NCI-H226 (cell line): Measurements from ENCODE around the gene KANK3.
A peak's percentile ranks its signal among the peaks of the same experiment; 100 is the strongest.
"Not testable (repeated sequence)": the region's sequence is repeated elsewhere in the genome, so short reads cannot be mapped to it uniquely, and the experiment has no call there.

ENCODE experiments used
- DNase-seq: peaks from one replicate; pipeline ENCODE4 v3.0.0-alpha.2; 2015

KANK3 gene

DNA sequence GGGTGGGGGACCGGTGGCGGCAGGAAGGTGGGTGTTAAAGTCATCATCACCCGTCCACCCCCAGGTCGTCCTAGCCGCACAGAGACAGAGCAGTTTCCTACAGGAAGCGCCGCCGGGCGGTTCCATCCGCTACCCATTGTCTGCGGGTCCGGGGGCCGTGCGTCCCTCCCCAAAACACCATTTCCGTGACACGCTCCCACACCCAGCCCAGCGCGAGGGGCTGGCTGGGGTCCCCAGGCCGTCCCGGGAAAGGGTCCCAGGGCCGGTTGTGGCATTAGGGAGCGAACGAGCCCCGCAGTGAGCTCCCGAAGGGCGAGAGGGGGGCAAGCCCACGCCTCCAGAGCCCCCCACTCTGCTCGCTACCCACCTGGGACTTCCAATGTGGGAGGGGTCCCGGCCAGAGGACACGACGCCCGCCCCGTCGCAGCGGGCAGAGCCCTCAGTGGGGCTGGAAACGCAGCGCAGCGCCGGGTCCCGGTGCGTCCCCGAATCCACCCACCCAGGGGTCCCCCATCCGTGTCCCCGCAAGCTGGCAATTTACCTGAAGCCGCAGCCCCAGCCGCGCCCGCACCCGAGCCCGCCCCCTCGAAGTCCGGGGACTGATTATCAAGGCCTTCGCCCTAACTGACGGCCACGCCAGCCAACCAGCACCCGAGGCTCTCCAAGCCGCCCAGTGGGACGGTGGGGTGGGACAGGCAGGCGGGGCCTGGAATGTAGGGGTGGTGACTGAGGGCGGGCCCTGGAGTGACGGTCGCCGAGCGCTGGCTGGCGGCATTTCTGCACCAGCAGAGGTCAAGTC, at the start of gene KANK3:
Gene KANK3, minus strand, starts transcription at position 579 of the 799 bp plus-strand sequence. CDS start 5,434 bp downstream, outside the sequence.
- peak; percentile 90 for DNase-seq

DNA sequence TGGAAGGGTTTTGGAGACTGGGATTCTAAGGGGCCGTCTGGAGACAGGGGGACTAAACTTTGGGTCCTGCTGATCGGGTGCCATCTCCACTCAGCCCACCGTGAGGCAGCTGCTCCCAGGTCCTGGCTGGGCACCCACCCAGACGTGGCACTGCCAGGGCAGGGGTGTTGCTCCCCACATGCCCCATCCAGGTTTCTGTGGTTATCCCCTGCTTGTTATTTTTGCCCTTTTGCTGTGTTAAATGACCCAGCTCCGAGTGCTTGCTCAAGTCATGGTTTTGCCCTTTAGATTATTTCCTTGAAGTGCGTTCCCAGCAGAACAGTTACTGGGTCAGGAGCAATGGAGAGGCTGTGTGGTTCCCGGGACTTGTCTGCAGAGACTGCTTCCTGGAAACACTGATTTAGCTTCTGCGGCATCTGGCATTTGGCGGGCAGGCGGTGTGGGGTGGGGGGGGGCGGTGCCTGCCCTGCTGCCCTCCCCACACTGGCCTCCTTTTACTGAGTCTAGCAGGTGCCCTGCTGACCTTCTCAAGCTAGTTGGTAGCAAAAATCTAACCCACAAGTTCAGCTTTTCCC, 49.0 kb upstream of the KANK3 start:
- no peak for DNase-seq

DNA sequence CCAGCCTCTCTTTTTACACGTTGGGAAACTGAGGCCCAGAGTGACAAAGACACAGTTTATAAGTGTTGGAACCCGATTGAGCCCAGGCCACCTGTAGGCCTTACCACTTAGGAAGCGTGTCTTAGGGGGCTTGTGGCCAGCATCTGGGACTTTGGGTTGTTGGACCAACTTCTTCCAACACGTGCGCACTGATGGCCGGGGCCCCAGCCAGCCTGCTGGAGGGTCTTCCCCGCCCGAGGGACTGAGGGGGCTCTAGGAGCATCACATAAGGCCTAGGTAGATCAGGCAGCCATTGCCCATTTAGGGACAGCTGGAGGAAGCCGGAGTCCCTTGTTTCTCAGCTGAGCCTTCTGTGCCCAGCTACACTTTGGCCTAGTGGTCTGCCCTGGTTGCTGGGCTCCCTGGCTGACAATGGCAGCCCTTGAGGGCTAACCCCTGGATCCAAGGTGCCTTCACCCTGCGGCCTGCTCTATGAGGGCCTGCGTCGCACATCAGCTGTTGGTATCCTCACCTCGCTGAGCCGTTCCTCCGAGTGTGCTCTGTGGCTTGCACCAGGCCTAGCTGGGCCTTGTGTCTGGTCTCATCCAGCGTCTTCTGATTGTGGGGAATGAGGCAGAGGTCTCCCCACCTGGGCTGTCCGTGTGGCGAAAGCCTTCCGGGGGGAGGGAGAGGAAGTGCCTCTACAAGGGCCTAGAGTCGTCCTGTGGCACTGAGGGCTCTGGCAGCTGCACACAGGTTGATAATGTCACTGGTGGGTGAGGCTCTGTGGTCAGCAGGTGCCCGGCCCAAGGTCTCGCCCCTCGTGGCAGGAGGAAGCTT, 48.3 kb upstream of the KANK3 start:
- no peak for DNase-seq

DNA sequence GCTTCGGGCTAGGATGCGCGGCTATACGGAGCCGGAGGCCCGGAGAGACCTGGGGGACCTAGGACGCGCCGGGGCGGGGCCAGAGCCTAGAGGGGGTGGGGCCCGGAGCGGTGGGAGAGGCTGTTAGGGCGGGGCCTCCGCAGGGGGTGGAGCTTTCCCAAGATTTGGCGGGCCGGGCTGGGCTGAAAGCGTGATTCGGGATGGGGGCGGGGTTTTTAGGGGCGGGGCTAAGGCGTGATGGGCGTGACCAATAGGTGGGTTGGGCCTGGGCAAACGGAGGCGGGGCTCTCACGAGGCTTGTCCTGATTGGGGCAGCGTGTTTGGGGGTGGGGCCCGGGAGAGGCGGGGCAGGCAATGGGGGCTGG, 47.5 kb upstream of the KANK3 start:
- peak; percentile 69 for DNase-seq

DNA sequence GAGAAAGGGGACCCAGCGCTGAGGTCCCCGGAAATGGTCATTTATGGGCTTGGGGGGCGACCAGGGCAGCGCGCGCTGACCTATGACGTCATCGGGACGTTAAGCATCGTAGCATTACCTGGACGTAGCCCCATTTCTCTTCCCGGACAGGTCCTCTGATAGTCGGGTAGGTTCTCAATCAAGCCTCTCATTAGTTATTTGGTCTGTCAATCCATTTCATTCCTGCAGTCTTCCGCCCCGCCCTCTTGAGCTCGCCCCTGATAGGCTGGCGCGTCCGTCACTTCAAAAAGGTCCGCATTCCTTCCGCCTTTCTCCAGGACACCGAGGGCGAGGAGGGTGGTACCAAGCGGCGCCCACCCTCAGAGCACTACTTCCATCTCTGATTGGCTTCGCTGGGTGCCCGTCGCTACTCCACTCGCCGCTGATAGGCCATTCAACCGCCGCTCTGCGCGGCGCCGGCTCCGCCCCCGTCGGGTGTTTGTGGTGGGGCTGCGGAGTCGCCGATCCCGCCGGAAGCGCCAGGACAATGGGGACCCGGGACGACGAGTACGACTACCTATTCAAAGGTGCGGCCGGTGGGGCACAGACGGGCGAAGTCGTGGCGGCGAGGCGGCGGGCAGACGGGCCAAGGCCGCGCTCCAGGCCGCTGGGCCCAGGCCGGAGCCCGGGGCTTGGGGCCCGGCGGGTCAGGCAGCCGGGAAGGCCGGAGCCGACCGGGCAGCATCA, 47.0 kb upstream of the KANK3 start, which contains the start of gene RAB11B:
Gene RAB11B, plus strand, starts transcription at position 470 of the 726 bp plus-strand sequence. Its CDS starts 57 bp downstream, at position 527.
- DNase-seq, result peak; percentile 100

DNA sequence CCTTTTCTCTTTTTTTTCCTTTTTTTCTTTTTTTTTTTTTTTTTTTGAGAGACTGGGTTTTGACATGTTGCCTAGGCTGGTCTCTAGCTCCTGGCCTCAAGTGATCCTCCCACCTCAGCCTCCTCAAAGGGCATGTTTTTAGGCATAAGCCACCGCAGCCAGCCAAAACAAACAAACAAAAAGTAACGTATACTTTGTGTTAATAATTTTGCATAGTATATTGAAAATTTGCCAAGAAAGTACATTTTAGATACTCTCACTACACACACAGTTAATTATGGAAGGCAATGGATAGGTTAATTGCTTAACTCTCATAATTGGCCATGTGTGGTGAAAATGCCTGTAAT, 45.5 kb upstream of the KANK3 start:
- DNase-seq, result no peak

DNA sequence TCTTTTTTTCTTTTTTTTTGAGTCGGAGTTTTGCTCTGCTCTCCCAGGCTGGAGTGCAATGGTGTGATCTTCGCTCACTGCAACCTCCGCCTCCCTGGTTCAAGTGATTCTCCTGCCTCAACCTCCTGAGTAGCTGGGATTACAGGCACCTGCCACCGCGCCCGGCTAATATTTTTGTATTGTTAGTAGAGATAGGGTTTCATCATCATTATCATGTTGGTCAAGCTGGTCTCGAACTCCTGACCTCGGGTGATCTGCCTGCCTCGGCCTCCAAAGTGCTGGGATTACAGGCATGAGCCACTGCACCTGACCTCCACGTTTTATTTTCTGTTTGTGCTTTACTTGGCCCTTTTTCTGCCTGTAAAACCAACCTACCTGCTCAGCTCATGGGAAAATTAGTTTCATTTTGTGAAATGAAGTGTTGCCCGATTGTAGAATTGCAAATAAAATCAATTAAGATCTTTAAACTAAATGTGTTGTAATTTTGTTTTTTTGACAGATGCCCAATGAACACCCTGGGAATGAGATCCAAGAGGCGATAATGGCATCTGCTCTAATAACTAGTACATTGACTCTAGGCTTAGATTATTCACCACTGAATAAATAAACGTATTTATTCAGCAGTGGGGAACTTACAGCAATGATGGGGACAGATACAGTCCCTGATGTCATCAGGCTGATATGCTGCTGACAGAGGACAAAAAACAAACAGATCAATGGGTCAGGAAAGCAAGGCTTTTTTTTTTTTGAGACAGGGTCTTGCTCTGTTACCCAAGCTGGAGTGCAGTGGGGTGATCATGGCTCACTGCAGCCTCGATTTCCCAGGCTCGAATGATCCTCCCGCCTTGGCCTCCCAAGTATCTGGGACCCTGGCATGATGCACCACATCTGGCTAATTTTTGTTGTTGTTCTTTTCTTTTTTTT, 44.9 kb upstream of the KANK3 start:
- no peak for DNase-seq

DNA sequence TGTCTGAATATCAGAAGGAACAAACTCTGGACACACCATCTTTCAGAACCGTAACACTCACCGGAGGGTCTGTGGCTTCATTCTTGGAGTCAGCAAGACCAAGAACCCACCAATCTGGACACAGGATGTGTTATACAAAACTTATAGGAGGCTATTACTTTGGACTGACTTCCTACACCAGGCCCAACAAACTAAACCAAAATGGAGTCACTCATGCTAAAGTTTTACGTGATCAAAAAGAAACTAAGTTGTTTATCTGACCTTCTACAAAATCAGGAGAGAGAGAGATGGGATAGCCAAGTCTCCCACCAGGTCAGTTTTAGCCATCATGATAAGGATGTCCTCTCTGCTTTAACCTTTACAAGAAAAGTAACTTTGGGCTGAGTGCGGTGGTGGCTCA, 43.9 kb upstream of the KANK3 start:
- no peak for DNase-seq

DNA sequence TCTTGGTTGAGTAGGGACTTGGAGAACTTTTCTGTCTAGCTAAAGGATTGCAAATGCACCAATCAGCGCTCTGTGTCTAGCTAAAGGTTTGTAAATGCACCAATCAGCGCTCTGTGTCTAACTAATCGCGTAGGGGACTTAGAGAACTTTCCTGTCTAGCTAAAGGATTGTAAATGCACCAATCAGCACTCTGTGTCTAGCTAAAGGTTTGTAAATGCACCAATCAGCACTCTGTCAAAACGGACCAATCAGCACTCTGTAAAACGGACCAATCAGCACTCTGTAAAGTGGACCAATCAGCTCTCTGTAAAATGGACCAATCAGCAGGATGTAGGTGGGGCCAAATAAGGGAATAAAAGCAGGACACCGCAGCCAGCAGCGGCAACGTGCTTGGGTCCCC, 43.4 kb upstream of the KANK3 start:
- not testable (repeated sequence) for DNase-seq

DNA sequence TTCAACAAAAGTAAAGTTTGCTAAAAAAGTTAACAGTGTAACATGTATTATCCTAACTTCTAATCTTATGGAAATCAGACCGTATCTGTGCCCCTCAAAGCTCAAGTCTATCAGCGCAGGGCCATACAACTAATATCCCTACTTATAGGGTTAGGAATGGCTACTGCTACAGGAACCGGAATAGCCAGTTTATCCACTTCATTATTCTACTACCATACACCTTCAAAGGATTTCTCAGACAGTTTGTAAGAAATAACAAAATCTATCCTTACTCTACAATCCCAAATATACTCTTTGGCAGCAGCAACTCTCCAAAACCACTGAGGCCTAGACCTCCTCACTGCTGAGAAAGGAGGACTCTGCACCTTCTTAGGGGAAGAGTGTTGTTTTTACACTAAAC, 42.5 kb upstream of the KANK3 start:
- DNase-seq, result not testable (repeated sequence)

DNA sequence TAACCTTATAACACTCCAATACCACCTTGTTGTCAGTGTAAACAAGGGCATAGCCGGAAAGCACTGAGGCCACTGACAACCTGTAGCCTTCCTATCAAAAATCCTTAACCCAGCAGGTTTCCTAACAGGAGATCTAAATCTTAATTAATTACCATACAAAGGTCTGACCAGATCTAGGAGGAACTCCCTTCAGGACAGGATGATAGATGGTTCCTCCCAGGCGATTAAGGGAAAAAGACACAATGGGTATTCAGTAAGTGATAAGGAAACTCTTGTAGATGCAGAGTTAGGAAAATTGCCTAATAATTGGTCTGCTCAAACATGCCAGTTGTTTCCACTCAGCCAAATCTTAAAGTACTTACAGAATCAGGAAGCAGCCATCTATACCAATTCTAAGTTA, 42.0 kb upstream of the KANK3 start:
- DNase-seq, result not testable (repeated sequence)

DNA sequence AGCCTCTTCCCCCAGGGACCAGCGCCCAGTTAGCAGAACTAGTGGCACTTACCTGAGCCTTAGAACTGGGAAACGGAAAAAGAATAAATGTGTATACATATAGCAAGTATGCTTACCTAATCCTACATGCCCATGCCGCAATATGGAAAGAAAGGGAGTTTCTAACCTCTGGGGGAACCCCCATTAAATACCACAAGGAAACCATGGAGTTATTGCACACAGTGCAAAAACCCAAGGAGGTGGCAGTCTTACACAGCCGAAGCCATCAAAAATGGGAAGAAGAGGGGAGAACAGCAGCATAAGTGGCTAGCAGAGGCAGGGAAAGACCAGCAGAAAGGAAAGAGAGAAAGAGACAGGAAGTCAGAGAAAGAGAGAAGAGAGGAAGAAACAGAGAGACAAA, 41.5 kb upstream of the KANK3 start:
- DNase-seq, result not testable (repeated sequence)

DNA sequence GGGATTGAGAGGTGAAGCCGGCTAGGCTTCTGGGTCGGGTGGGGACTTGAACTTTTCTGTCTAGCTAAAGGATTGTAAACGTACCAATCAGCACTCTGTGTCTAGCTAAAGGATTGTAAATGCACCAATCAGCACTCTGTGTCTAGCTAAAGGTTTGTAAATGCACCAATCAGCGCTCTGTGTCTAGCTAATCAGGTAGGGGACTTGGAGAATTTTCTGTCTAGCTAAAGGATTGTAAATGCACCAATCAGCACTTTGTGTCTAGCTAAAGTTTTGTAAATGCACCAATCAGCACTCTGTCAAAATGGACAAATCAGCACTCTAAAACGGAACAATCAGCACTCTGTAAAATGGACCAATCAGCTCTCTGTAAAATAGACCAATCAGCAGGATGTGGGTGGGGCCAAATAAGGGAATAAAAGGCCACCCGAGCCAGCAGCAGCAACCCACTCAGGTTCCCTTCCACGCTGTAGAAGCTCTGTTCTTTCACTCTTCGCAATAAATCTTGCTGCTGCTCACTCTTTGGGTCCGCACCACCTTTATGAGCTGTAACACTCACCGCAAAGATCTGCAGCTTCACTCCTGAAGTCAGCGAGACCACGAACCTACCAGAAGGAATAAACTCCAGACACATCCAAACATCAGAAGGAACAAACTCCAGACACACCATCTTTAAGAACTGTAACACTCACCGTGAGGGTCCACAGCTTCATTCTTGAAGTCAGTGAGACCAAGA, 36.3 kb upstream of the KANK3 start:
- not testable (repeated sequence) for DNase-seq

DNA sequence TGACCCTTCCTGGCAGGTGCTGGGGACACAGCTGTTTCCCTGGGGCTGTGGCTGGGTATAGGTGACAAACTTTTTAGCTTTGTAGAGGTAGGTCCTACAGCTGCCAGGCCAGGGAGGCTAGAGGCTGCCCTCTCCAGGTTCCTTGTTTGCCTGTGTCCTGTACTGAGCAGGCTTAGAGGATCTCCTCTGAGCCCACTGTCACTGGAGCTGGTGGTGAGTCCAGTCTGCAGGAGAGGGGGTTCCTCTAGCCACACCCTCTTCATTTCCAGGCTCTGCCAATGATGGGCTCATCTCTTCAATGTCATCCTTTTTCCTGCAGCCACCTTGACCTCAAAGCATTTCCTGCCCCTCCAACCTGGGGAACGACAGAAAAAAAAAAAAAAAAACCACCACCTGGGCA, 34.5 kb upstream of the KANK3 start:
- no peak for DNase-seq

DNA sequence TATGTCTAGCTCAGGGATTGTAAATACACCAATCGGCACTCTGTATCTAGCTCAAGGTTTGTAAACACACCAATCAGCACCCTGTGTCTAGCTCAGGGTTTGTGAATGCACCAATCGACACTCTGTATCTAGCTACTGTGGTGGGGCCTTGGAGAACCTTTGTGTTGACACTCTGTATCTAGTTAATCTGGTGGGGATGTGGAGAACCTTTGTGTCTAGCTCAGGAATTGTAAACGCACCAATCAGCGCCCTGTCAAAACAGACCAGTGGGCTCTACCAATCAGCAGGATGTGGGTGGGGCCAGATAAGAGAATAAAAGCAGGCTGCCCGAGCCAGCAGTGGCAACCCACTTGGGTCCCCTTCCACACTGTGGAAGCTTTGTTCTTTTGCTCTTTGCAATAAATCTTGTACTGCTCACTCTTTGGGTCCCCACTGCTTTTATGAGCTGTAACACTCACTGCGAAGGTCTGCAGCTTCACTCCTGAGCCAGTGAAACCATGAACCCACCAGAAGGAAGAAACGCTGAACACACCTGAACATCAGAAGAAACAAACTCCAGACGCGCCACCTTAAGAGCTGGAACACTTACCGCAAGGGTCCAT, 33.4 kb upstream of the KANK3 start:
- DNase-seq, result not testable (repeated sequence)

DNA sequence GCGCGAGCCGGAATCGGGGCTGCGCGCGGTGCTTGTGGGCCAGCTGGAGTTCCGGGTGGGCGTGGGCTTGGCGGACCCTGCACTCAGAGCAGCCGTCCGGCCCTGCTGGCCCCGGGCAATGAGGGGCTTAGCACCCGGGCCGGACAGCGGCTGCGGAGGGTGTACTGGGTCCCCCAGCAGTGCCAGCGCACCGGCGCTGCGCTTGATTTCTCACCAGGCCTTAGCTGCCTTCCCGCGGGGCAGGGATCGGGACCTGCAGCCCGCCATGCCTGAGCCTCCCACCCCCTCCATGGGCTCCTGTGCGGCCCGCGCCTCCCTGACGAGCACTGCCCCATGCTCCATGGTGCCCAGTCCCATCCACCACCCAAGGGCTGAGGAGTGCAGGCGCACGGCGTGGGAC, 32.7 kb upstream of the KANK3 start:
- DNase-seq, result not testable (repeated sequence)

DNA sequence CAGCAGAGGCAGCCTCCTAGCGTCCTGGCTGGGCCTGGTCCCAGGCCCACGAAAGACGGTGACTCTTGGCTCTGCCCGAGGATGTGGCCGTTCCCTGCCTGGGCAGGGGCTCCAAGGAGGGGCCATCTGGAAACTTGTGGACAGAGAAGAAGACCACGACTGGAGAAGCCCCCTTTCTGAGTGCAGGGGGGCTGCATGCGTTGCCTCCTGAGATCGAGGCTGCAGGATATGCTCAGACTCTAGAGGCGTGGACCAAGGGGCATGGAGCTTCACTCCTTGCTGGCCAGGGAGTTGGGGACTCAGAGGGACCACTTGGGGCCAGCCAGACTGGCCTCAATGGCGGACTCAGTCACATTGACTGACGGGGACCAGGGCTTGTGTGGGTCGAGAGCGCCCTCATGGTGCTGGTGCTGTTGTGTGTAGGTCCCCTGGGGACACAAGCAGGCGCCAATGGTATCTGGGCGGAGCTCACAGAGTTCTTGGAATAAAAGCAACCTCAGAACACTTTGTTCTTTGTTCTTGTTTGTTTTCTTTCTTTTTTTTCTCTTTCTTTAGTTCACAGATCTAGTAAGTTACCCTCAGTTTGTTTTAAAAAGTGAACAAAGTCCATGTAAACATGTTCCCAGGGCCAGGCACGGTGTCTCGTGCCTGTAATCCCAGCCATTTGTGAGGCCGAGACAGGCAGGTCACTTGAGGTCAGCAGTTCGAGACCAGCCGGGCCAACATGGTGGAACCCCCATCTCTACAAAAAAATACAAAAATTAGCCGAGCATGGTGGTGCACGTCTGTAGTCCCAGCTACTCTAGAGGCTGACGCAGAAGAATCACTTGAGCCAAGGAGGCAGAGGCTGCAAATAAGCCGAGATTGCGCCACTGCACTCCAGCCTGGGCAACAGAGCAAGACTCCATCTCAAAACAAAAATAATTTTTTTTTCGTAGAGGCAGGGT, 31.1 kb upstream of the KANK3 start:
- DNase-seq, result no peak

DNA sequence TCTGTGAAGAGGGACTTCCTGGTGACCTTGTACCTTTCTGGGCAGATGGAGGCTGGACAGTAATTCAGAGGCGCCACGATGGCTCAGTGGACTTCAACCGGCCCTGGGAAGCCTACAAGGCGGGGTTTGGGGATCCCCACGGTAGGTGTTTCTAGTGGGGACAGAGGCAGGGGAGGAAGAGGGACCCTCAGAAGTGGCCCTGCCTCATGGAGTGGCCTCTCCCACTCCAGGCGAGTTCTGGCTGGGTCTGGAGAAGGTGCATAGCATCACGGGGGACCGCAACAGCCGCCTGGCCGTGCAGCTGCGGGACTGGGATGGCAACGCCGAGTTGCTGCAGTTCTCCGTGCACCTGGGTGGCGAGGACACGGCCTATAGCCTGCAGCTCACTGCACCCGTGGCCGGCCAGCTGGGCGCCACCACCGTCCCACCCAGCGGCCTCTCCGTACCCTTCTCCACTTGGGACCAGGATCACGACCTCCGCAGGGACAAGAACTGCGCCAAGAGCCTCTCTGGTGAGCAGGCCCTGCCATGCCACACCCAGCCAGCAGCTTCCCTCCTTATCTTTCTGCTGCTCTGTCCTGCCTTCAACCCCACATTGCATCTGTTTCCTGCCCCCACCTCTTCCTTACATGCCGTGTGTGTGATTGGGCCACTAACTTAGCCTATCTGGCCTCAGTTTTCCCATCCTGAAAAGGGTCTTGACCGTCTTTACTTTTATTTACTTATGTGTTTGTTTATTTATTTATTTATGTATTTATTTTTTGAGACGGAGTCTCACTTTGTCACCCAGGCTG, 28.1 kb upstream of the KANK3 start:
- no peak for DNase-seq
